NCI-H2081 (cell line): ENCODE results near the gene RABIF.
A peak's percentile ranks its signal among the peaks of the same experiment; 100 is the strongest.

ENCODE experiments used
- DNase-seq, 2 experiments: peaks; one replicate each; lab custom pipeline; 2025; lab: John Stamatoyannopoulos, UW

Gene RABIF

DNA sequence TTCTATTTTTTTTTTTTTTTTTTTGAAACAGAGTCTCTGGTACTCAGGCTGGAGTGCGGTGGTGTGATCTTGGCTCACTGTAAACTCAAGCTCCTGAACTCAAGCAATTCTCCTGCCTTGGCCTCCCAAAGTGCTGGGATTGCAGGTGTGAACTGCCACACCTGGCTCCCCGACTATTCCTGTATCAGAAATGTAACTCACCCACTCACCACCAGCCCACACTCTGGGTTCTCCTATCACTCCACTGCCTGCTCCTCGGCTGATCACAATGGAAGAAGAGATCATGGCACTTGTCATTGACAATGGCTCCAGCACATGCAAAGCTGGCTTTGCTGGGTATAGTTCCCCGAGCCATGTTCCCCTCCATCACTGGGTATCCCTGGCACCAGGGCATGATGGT lies 15.9 kb downstream of the RABIF start:
- DNase-seq = no peak

DNA sequence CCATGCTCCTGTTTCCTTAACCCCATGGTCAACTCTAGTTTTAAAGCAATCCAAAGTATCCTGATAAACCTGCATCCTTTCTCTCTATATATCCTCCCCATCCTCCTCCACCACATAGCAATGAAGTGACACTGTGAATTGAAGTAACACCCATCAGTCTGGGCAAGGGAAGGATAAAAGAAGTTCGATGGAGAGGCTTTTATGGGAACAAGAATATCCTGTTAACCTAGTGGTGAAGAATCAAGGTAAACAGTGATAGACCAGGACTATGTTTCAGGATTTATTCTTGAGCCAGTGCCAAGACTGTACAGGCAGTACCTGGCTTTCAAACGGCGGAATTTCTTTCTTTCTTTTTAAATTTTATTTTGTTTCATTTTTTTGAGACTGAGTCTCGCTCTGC lies 17.6 kb downstream of the RABIF start:
- no peak for DNase-seq

DNA sequence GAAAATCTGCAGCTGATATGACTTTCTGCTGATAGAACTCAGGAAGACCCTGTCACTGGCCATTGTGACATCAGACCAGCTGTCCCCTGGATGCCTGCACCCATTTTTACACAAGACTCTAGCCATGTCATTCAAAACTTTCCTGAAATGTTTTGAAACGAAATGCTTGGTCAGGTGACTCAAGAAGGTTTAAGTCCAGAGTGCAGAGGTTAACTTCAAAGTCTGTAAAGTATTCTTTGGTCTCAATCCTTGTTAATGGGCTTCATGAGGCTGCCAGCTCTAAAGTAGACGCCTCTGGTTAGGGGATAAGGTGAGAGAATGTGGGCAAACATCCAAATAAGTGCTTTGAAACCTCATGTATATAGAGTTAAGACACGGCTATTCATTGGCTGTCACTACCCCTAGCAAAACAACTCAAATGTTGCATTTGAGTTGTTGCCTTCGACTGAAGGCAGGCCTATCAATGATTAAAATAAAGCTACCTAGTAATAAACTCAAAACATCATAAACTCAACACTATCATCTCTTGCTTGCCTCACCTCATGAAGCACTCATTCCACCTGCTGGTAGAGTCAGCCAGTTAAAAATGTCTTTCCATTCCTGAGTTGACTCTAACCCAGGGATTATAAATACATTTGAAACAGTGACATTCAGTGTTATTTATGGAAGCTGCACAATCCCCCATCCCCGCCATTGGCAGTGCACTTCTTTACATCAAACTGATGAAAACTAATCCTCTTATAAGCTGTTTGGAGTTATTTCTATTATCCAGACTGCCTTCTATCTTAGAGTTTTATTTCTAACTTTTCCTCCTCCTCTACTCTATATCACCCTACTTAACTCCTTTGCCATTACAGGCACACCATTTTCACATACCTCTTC lies 26.0 kb downstream of the RABIF start:
- DNase-seq = no peak

DNA sequence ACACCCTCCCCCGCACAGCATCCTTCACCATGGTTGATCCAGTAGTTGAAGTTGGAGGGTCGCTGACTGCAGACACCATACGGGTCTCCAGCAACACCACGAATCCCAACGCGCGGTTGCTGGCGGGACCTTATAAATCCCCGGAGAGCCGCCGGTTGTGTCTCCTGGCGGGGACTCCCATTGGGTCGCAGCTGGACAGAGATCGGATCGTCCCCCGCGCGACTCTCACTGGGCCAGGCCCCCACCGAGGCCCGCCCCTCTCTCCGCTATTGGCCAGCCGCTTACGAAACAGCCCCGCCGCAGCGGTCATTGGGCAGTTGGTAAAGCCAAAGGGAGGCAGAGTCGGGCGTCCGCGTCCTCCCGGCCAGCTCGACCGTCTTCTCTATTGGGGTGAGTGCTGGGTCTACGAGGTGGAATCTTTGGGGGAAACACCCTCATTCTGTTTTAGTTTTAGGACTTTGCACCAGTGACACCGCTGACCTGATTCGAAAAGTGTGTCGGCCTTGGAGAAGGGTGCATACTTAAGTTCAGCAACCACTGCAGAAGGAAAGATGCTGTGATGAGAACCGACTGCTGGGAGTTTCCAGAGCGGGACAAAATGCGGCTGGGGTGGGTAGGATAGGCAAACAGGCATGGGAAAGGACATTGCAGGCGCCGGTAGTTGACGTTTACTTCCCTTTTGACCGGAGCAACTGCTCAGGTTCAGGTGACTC lies 27.4 kb downstream of the RABIF start:
- DNase-seq = peak; percentile 91 to 95

DNA sequence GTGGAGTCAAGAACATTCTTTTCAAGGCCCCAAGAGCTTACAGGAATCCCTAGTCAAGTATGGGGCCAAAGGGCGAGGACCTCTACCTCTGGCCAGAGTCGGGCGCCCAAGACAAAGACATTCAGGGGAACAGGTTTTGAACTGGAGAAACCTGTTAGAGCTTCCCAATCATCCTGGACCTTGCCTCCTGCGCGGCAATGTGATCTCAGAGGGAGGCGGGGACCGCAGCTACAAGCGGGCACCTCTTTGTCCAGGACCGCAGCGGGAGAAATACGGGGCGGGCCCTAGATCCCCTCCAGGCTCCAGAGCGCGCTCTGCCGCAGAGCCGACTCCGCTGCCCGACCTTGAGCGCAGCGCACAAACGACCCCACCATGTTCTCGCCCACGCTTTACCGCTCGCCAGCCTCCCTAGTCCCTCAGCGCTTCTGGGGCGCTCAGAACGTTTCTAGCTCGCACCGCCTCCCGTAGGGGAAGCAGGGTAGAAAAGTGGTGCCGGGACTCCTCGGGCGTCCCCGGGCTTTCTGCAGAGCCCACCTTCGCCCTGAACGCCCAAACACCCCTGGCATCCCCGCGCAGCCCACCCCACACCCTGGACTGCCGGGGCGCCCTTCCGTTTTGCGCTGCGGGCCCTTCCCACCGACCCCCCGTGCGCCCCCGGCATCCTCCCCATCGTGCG lies 28.1 kb downstream of the RABIF start:
- peak; percentile 67 to 76 for DNase-seq

DNA sequence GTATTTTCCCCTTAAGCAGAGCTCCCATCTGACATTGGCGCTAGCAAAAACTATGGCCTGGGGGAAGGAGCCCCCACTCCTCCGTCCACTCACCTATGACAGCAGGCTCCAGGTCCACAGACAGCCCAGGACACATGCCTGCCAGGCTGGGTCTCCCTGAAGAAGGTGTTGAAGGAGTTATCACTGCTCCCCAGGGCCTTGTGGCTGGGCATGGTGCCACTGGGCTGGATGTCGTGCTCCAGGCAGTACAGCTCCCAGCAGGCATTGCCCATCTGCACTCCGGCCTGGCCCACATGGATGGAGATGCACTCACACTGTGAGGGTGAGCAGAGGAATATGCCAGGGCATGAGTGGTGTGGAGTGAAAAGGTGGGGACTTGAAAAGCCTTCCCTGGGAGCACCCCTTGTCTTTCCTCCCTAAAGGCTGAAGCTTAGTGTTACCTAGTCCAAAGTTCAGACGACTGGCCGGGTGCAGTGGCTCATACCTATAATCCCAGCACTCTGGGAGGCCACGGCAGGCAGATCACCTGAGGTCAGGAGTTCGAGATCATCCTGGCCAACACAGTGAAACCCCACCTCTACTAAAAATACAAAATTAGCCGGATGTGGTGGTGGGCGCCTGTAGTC lies 30.0 kb downstream of the RABIF start:
- no peak for DNase-seq

DNA sequence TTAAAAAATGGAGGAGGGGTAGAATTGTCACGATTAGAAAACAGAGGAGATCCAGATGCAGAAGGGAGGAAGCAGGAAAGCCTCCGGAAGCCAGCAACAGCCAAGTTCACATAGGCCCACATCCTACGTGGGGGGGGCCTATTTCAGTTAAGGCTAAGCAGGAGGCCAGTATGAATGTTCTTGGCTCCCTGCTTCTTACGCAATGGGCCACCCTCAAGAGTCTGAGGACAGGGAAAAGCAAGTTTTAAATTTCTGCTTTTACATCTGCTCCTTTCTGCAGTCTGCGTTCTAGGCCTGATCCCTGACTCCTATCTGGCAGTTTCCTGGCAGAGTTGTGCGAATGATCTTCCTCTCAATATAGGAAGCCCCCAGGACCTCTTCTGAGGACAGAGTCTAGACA lies 30.6 kb downstream of the RABIF start:
- DNase-seq = no peak

DNA sequence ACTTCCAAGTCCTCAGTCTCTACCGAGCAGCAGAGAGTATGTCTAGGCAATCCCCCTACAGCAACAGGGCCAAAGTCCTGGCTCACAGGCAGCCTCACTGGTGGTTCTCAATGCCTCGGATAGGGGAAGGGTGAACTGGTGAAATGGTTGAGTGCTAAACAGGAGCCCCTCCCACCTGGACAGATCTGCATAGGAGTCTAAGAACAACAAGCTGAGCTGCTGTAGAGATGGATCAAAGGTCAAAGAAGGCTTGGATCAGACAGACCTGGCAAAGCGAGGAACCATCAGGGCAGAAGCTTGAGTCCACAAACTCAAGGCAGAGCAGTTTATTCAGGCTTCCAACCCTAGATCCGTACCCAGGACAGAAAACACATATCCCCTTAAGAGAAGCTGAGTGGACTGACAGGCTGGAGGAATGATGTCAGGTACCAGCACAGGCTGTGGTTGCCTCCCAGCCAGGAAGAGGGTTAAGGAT lies 31.8 kb downstream of the RABIF start:
- DNase-seq = no peak

DNA sequence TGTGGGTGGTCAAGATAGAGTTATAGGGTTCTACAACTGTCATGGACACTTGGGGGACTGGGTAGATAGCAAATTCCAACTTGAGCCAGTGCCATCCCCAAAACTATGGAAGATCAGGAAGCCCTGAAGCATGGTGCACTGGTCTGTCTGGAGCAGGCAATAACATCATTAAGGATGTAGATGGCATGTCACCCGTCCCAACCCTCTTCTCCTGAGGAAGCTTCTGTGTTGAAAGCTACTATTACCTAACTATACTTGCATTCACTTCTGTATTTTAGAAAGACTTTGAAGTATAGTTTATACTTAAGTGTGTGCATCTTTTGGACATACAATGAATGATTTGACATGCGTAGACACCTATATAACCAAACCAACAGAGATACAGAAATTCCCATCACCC lies 32.9 kb downstream of the RABIF start:
- DNase-seq = no peak

DNA sequence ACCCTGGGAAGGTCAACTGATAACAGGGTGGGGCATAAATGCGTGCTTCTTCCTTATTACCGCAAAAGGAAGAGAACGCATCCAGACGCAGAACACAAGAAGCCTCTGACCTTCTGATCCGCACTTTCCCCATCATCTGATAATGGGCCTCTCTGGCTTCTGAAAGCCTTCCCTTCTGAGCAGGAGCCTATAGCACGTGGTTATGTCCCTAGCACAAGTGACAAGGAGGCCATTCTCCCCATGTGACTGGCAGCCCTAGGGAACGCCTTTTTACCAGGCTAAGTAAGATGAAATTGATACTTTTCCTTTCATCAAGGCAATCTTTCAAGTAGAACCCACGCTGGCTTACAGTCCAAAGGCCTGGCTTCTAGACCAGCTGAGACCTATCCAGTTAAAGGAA lies 34.2 kb downstream of the RABIF start:
- no peak for DNase-seq

DNA sequence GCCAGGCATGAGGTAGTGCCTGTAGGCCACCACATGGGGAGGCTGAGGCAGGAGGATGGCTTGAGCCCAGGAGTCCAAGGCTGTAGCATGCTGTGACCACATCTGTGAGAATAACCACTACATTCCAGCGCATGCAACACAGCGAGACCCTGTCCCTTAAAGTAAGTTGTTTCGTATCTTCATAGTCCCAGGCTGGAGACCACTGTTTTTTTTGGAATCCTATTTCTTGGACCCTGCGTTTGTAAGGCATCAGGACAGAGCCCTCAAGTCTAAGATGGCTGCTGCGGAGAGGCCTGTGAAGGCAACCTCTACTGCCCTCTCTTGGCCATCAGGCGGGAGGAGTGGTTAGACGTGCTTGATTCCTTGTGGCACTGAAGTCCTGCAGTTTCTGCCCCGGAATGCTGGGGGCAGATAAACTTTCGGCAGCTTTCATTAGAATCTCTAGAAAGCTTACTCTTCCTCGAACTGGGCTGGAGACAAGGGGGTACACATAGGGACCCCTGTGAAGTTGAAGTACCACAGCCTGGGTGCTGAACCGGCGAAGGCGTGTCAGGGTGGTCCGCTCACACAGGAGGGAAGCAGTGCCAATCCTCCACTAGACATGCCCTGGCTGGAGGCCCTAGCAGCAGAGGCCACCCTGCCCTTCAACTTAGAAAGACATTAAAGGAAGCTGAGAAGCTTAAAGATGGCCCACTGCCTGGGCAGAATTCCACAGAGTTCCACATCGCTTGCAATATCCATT lies 36.6 kb downstream of the RABIF start:
- peak in 1 of 2 experiments; percentile 25 for DNase-seq

DNA sequence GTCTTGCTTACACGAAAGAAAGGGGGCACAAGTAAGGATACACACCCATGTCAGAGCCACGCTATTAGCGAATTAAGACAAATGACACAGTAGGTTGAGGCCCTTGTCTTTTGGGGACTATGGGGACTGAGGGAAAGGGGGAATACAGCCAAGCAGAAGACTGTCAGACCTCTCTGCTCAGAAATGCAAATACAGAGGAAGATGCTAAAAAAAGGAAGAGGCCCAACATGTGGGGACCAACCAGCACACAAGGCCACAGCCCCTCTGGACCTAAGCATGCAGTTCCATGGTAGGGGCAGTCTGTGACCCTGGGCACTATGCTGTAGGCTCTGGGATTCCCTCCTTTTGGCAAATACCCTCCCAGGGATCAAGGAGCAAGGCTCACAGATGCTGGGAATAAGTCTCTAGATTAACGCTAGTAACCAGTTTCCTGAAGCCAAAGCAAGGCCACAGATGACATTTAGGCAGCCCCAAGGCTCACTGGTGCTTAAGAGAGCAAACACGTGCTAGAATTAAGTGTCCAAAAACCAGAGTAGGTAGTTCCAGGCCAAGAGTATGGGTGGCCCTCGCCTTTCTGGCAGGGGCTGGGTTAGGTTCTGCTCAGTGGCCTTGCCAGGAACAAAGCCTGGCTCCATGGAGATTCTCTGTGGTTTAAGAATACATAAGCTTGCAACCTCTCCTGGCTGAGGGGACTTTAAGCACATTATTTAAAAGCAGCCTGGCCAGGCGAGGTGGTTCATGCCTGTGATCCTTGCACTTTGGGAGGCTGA lies 38.2 kb downstream of the RABIF start:
- DNase-seq = no peak

DNA sequence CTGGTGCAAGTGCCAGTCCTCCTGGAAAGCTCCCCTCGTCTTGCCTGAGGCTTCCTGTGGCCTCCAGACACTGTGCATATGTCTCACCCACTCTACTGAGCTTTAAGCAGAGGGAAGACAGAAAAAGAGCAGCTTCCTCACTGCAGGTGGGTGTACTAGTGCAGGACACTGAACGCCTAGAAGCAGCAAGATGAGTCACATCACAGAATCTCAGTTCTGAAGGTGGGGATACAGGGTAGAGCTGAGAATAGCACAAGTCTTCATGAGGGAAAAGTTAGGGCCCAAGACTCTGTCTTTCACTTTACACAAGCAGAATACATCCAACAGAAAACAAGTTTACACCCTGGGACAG lies 40.8 kb downstream of the RABIF start:
- no peak for DNase-seq

DNA sequence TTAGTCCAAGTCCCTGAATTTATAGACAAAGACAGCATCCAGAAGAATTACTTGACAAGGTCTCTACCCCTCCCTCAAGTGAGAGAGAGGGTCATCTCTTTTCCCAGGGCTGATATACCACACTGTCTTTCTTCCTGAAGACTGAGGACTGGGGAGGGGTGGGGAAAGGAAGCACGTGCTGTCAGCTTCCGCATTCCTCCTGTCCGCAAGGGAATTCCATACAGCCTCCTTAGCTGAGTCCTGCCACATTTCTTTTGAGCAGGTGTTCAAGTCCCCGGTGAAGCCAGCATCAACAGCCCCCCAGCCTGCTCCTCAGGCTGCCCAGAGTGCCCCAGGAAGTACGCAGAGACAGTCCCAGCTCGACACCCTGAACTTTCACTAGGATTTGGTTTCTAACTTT lies 44.0 kb downstream of the RABIF start:
- DNase-seq = no peak

DNA sequence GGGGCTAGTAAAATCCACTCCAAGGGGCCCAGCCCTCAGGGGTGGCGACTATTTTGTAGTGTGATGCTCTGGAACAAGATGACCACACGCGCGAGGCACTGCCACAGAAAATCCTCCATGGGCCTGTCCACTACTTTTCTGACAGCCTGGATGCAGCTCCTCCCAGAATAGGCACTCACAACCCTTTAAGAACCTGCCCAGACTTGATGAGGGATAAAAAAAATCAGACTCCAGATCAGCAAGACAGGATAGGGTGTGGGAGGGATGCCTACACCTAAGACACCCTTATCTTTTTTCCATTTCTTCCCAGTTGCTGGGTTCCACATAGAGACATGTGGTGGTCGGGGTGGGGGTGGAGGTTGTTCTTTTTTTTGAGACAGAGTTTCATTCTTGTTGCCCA lies 44.7 kb downstream of the RABIF start:
- no peak for DNase-seq

DNA sequence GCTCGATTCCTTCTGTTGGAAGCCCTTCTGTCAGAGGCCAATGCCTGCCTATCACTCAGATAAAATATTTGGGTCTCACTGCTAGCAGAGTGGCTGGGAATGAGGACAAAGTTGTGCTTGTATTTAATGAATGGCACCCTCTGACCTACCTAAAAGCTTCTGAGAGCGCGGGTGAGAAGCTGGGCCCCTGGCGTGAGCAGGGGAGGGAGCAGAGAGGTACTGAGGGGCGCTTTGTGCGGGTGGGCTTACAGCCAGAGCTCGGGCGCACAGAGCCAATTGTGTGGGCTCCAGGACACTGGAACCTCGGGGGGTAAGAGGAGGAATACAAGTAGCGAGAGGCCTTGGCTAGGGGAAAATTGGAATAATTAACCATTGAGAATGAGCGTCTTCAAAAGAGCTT lies 45.9 kb downstream of the RABIF start:
- DNase-seq = no peak

DNA sequence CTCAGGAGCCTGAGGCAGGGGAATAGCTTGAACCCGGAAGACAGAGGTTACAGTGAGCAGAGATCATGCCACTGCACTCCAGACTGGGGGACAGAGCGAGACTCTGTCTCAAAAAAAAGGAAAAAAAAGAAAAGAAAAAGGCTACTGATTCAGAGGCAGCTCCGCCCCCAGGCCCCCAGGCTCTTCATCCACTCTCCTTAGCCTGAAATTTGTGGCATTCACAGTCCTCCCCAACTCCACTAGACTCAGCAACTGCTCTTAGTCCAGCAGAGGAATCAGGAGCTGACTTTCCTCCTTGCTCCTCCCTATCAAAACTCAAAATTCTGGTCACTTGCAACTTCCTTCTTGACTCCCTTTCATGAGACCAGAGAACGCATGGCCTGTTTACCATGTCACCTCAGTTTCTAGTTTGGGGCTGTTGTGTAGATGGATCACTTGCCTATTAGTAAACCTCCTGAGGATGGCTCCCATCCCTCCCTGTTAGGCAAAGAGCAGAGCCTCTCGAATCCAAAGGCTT lies 51.1 kb downstream of the RABIF start:
- no peak for DNase-seq

DNA sequence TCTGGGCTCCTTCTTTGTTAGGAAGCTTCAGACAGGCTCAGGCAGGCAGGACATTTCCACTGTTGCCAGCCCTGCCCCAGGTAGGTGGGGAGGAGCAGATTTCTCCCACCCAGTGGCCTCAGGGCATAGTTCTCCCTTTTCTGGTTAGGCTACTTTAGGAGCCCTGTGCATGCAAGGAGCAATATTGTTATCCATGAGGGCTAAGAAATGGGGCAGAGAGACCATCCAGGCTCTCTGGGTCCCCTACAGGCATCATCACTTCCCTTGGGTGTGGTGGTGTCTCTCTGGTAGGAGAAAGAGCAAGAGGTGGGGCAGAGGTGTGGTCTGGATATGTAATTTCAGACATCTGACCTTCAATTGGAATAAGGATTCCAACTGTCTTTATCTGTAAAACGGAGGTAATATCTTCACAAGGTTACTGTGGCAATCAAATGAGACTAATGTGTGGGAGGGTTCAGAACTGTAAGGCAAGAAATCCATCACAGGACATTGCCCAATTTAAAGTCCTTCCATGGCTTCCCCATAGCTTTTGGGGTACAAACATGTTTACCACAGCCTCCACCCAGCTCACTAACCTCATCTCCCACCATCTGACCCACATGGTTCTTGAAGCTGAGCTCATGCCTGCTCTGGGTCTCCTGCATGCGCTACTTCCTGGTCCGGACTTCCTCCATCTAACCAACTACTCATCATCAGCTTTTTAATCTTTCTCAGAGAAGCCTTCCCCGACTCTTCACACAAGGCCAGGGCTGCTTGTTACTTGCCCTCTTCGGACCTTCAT lies 52.1 kb downstream of the RABIF start:
- no peak for DNase-seq

DNA sequence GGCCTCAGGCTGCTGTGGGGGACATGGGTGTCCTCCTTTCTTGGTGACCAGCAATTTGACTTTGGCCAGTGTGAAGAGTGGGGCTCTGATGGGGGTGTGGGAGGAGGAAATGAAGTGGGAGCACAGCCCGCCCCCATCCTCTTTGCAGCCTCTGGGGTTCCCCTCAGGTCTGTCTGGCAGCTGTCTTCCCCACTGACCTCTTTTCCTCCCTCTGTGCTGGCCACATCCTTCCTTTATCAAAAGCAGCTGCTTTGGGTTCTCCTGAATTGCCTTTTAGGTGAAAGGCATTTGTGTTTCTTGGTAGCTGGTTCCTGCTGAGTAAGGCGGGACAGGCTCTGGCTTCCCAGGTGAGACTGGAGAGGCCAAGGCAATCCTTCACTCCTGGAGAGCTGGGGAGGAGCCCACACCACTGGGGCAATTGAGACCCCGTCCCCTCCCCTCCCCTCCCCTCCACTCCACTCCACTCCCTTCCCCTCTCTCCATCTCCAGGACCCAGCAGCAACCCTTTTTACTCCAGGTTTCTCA lies 53.3 kb downstream of the RABIF start:
- DNase-seq = no peak
